GM12872 (cell line): ENCODE measurements around the gene ACKR4.

ENCODE experiments used
- TF ChIP-seq, protein P1 (sequence below): IDR thresholded peaks from 3 replicates; pipeline ENCODE4 v1.5.1; 2011; ENCODE audit warnings: low read depth, mild to moderate bottlenecking, low read length, moderate library complexity; ENCODE audit not compliant: insufficient read depth

Gene ACKR4

DNA sequence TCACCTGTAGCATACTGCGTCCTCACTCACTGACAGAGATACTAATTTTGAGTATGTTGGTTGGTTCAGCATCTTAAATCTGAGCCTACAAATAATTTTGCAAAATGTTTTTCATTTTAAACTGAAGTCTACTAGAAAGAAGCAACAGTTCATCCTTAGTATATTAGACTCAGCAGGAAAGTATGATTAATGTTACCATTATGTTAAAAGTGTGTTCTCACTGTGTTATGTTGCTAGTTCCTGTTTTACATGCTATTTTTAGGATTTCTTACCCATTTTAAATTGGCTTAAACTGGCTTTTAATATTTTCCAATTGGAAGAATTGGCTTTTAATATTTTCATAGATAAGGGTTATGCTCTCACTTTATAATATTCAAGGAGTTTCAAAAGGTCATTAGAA, 25.7 kb downstream of the ACKR4 start:
- TF ChIP-seq, protein P1, sequence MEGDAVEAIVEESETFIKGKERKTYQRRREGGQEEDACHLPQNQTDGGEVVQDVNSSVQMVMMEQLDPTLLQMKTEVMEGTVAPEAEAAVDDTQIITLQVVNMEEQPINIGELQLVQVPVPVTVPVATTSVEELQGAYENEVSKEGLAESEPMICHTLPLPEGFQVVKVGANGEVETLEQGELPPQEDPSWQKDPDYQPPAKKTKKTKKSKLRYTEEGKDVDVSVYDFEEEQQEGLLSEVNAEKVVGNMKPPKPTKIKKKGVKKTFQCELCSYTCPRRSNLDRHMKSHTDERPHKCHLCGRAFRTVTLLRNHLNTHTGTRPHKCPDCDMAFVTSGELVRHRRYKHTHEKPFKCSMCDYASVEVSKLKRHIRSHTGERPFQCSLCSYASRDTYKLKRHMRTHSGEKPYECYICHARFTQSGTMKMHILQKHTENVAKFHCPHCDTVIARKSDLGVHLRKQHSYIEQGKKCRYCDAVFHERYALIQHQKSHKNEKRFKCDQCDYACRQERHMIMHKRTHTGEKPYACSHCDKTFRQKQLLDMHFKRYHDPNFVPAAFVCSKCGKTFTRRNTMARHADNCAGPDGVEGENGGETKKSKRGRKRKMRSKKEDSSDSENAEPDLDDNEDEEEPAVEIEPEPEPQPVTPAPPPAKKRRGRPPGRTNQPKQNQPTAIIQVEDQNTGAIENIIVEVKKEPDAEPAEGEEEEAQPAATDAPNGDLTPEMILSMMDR: no peak

DNA sequence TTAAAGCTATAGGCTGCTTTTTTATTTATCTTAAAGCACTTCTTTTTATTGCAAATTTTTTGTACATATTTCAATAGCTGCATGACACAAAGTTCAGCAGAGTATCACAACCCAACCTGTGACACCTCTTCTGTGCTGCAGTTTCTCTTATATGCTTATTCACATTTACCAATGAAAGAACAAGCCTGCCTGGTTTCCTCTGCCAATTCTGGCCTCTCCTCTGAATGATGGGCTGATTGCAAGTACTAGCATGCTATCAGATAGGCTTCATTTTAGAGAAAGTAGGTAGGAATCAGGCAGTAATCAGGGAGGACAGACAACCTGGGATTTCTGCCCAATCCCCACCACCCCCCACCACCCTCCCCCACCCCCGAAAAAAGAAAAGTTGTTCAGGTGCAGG, 26.6 kb downstream of the ACKR4 start:
- TF ChIP-seq, protein P1: no peak

DNA sequence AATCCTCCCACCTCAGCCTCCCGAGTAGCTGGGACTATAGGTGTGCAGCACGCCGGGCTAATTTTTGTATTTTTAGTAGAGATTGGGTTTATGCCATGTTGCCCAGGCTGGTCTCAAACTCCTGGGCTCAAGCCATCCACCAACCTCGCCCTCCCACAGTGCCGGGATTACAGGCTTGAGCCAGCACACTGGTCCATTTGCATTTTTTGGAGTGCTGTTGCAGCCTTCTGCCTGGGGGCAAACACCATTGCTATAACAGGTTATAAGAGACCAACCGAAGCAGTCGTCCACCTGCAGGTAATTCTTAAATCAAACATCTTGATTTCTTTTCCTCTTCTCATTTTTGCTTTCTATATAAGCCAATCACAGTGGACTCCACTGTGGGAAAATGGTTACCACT, 27.7 kb downstream of the ACKR4 start:
- TF ChIP-seq, protein P1: no peak

DNA sequence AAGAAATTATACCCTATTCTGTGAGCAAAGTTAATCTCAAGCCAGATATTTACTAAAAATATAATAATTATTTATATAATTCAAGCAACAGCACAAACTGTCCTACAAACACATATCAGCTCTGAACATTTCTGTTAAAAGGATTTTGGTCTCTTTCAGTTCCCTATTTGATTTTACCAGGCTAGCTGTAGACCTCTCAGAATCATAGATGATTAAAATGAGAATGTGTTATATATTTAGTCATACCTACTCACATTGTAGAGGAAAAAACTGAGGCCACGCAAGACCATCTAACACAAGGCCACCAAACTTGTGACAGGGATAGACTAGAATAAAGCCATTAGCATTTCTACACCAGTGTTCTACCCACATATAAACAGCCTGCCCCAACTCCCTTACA, 28.5 kb downstream of the ACKR4 start:
- TF ChIP-seq, protein P1: no peak

DNA sequence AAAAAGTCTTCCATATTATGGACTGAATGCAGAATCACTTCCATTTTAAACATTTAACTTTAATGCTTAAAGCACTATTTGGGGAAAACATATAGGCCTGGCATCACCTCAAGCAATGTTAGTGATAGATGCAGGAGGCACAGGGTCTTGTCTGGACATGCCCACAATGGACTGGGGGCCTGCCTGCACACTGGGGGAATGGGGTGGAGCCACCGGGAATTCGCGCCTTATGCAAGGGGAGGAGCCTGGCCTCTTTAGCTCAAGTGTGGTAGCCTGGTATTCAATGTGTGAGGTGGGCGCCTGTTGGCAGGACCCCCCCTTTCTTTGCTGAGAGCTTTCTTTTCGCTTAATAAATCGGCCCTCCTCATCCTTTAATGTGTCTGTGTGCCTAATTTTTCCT, 29.9 kb downstream of the ACKR4 start:
- TF ChIP-seq, protein P1: no peak

DNA sequence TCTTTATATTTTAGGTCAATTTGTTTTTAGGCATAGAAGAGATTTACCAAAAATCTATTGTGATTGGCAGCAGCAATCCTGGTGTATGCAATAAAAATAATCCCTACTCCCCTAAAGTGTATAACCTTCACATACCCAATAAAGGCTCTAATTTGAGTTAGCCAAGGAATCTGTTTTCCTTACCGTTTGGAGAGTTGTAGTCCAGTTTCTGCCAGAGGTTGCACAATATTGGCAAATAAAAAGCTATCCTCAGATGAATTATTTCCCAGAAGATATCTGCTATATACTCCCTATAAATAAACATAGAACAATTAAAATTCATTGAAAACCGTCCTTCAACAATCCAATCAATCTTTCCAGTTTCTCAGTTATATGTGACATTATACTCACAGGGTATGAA, 31.1 kb downstream of the ACKR4 start:
- TF ChIP-seq, protein P1: no peak

DNA sequence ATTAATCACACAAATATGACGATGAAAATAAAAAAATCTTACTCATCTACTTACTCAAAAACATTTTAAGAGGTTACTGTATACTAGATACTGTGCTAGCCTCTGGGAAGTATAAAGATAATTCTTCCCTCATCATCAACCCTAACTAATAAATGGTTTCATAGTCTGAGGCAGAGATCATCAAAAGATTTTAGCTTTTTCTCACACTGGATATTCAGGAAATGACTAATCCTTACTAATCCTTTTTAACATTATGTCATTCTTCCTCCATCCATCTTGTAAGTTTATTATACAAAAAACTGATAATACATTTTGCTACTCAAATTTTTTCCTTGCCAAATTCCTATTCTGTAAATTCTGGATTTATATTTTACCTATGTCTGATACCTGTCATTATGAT, 32.9 kb downstream of the ACKR4 start:
- TF ChIP-seq, protein P1: no peak

DNA sequence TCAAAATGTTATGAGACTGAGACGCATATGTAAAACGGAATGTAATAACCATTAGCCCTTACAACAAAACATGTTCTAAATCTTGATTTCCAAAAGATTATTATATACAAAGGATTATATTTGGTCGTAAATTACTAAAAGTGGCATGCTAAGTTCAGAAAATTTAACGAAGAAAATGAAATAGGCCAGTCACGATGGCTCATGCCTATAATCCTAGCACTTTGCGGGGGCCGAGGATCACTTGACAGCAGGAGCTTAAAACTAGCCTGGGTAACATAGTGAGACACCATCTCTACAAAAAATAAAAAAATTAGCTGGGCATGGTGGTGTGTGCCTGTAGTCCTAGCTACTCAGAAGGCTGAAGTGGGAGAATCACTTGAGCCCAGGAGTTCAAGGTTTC, 33.5 kb downstream of the ACKR4 start:
- TF ChIP-seq, protein P1: no peak
